Fibroblast of peridontal ligament (primary cell): ENCODE results near the gene RBM48.
A peak's percentile ranks its signal among the peaks of the same experiment; 100 is the strongest.
"Not testable (repeated sequence)": the region's sequence is repeated elsewhere in the genome, so short reads cannot be mapped to it uniquely, and the experiment has no call there.

ENCODE experiments used
- DNase-seq: peaks from one replicate; pipeline ENCODE4 v3.0.0-alpha.2; 2010; ENCODE audit errors: extremely low read depth

Gene RBM48

GRCh38 chr7:92545116-92545515, 16.5 kb downstream of the RBM48 start:
- DNase-seq = not testable (repeated sequence)

GRCh38 chr7:92546856-92547497, 18.4 kb downstream of the RBM48 start:
- no peak for DNase-seq

DNA sequence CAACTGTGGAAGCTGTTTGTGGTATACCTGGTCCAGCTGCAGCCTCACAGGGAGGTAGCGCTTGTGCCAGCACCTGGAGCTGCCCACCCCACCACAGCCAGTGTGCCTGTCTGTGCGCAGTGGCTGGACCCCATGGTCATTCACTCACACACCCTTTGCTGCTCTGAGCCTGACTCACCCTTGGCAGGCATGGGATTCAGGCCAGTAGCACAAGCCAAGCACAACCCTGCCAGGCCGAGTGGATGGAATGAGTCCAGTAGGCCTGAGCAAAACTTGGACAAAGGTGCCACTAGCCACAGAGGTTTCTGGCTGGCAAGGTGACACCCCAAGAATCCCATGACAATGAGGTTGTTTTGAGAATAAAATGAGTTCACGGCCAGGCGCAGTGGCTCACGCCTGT, 19.0 kb downstream of the RBM48 start:
- DNase-seq = no peak

DNA sequence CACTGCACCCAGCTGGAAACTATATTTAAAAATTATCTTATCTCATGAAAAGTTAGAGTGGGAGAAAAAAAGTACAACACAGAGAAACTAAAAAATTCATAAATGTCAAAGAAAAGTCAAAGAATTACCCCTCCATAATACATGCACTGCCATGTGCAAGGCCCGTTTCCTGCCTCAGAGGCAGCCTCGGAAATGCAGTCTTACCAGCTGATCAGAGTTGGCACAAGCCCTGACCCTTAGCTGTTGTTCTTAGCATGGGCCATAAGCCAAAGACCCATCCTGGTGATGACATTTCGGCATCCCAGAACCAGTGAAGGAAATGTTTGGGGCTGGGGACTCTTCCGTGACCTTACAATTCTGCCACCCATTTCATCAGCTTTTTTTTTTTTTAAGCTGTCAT, 21.6 kb downstream of the RBM48 start:
- DNase-seq = no peak

DNA sequence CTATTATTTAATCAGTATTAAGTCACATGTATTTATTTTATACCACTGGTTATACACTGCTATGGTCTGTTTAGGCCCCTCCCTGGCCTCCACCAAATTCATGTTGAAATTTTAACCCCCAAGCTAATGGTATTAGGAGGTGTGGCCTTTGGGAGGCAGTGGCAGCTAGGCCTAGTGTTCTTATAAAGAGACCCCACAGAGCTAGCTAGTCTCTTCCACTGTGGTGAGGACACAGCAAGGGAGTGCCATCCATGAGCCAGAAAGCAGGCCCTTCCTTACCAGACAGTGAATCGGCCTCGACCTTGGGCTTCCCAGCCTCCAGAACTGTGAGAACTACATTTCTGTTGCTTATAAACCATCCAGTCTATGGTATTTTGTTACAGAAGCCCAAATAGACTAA, 28.7 kb downstream of the RBM48 start:
- no peak for DNase-seq

- DNase-seq = peak; percentile 6
Measured at GRCh38 chr7:92557808-92558362, 29.3 kb downstream of the RBM48 start.

GRCh38 chr7:92560602-92561001, 32.0 kb downstream of the RBM48 start:
- no peak for DNase-seq

DNA sequence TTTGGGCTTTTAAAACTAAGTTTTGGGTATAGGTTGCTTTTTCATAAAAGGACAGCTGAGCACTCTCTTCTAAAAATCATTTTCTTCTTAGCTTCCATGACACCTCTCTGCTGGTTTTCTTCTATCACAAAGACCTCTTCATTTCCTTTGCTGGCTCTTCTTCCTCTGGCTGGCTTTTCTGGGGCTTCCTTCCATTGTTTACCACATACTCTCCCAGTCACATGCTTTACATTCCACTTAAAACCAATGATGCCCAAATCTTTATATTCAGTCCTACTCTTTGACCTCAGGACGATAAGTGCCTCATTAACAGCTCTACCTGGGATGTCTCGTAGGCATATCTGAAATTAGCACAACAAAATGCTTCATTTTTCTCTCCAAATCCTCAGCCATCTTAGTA, 34.8 kb downstream of the RBM48 start:
- no peak for DNase-seq

DNA sequence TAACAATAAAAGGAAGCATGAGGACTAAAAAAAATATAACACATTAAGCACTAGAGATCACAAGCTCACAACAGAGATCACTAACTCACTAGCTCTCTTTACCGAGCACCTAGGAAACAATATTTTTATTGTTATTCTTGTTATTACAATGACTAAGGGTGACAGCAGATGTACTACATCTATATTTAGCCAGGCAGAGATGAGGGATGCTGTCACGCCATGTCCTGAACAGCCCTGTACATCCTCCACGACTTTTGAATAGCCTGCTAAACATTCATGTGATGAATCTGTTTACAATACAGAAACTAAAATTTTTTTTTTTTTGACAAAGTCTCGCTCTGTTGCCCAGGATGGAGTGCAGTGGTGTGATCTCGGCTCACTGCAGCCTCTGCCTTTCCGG, 38.9 kb downstream of the RBM48 start:
- DNase-seq = no peak

- DNase-seq = no peak
Measured at GRCh38 chr7:92569137-92569536, 40.5 kb downstream of the RBM48 start.

DNA sequence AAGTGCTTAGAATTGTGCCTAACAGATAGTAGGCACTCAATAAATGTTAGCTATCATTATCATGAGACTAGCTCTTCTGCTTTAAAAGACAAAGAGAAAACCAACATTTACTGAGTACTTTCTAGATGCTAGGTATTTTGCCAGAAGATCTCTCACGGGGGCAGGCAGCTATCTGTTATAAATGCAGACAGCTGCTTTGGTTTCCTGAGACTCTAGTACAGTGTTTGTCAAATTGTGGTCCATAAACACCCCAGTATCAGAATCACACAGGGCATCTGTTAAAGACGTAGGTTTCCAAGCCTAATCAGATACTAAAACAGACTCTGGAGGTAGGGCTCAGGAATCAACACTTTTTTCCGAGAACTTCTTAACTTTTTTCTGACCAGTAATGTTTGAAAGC, 47.7 kb downstream of the RBM48 start:
- no peak for DNase-seq

- DNase-seq = no peak
Measured at GRCh38 chr7:92582948-92583347, 54.4 kb downstream of the RBM48 start.

DNA sequence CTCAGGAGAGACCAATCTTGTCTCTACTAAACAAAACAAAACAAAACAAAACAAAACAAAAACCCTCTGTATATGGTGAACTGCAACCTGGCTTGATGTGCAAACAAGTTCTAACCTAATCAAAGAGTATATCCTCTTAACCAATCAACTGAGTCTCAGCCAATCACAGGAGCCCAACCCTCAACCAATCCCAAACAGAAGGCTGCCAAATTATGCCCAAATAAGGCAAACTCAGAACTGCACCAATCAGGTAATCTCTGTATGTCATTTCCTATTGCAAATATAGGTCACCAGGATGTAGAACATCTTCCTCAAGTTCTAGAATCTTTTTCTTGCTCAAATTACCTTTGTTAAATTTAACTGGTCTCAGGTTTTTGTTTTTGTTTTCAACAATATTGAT, 56.4 kb downstream of the RBM48 start:
- no peak for DNase-seq

DNA sequence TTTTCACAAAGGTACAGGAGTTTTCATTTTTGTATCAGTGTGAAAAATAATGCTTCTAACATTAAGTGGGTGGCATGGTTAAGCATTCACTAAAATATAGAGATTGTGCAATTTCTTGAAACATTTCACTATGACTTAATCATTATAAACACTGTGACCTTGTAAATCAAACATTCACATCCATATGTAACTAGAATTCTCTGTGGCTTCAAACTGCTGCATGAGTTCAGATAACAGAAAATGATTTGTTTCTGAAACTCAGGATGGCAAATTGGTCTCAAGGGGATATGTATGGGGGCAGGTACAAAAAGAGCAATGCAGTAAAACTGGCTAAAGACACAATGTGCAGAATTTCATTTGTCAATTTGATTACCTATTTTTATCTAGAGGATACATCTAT, 57.8 kb downstream of the RBM48 start:
- peak; percentile 62 for DNase-seq

DNA sequence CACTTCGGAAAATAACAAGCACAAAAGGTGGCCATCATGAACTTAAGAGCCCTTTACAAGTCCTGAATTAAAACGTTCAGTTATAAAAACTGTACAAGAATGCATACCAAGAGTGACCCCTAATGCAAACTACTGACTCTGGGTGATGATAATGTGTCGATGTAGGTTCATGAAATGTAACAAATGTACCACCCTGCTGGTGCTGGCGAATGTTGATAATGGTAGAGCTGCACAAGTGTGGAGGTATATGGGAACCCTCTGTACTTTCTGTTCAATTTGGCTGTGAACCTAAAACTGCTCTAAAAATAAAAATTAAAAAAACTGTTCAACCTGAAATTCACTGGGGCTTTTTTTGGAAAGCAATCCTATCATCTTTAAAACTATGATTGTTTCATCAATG, 58.2 kb downstream of the RBM48 start:
- DNase-seq = no peak
